Nephron progenitor cell (in vitro differentiated cells): ENCODE results near the gene DLL1.

ENCODE experiments used
- DNase-seq: peaks from one replicate; pipeline ENCODE4 v3.0.0; 2021
- H3K27ac Mint-ChIP-seq: 2 replicates; pipeline ENCODE4 v1.8.0; 2021; ENCODE audit warnings: mild to moderate bottlenecking, moderate library complexity, mixed read lengths
- H3K27me3 Mint-ChIP-seq: 2 replicates; pipeline ENCODE4 v1.8.0; 2021; ENCODE audit warnings: mild to moderate bottlenecking, low read depth, mixed read lengths; ENCODE audit not compliant: poor library complexity
- H3K36me3 Mint-ChIP-seq: 2 replicates; pipeline ENCODE4 v1.8.0; 2021; ENCODE audit warnings: low read depth, mixed read lengths
- H3K4me1 Mint-ChIP-seq: 2 replicates; pipeline ENCODE4 v1.8.0; 2021; ENCODE audit warnings: mixed read lengths
- H3K4me3 Mint-ChIP-seq: 2 replicates; pipeline ENCODE4 v1.8.0; 2021; ENCODE audit warnings: mild to moderate bottlenecking, moderate library complexity, mixed read lengths
- H3K9me3 Mint-ChIP-seq: 2 replicates; pipeline ENCODE4 v1.8.0; 2021; ENCODE audit warnings: mild to moderate bottlenecking, moderate library complexity, mixed read lengths
- TF ChIP-seq, protein P1 (sequence below): fragments of 200-600 bp; sonication (generic); IDR thresholded peaks from 2 replicates; pipeline ENCODE4 v1.5.0; 2021; ENCODE audit warnings: antibody characterized with exemption

Gene DLL1

GRCh38 chr6:170278743-170279094 lies 12.2 kb downstream of the DLL1 start:
- TF ChIP-seq, protein P1, sequence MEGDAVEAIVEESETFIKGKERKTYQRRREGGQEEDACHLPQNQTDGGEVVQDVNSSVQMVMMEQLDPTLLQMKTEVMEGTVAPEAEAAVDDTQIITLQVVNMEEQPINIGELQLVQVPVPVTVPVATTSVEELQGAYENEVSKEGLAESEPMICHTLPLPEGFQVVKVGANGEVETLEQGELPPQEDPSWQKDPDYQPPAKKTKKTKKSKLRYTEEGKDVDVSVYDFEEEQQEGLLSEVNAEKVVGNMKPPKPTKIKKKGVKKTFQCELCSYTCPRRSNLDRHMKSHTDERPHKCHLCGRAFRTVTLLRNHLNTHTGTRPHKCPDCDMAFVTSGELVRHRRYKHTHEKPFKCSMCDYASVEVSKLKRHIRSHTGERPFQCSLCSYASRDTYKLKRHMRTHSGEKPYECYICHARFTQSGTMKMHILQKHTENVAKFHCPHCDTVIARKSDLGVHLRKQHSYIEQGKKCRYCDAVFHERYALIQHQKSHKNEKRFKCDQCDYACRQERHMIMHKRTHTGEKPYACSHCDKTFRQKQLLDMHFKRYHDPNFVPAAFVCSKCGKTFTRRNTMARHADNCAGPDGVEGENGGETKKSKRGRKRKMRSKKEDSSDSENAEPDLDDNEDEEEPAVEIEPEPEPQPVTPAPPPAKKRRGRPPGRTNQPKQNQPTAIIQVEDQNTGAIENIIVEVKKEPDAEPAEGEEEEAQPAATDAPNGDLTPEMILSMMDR = no peak
- Mint-ChIP-seq H3K27me3 (peaks cover 5% of the 10 kb centered on the region), H3K36me3 (peaks cover 33% of the 10 kb centered on the region)

DNA sequence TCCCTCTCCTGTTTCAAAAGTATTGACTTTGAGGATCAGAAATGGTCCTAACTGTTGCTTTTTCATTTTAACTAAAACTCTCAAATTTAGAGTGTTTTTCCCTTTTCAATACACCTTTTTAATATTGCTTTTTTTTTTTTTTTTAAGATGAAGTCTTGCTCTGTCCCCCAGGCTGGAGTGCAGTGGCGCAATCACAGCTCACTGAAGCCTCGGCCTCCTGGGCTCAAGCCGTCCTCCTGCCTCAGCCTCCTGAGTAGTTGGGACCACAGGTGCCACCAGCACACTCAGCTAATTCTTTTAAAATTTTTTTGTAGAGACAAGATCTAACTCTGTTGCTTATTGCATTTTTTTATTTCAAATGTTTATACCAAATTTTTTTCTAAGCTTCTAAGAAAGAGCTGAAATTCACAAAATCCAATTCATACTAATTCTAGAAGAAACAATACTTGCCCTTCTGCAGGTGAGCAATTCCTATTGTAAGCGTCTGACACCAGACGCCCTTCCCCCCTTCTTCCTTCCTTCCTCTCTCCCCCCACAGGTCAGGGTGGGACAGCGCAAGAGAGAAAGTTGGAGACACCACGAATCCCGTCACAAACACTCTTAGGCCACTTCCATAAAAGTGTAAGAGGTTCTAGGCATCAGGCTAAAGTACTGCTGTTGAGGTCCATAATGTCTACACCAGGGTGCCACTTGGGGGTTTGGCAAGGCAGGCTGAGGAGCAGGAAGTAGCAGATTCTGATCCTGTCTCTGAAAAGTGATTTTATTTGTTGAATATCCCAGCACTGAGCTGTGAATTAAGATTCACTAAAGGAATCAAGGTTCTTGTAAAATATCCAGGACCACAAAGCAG lies 12.8 kb downstream of the DLL1 start:
- Mint-ChIP-seq H3K27me3 (peaks cover 10% of the 10 kb centered on the region), H3K9me3 (no peaks in the 10 kb centered on the region), H3K4me1 (peaks cover 78% of the 10 kb centered on the region), H3K27ac (no peak overlapping the region), H3K36me3 (peaks cover 30% of the 10 kb centered on the region), H3K4me3 (no peak overlapping the region)
- no peak for DNase-seq
- TF ChIP-seq, protein P1 = no peak

More at GRCh38 chr6:170278743-170279094, 12.2 kb downstream of the DLL1 start:
- Mint-ChIP-seq H3K4me3 (no peak overlapping the region), H3K4me1 (peaks cover 75% of the 10 kb centered on the region), H3K27ac (no peak overlapping the region), H3K9me3 (no peaks in the 10 kb centered on the region)
- DNase-seq = no peak

- DNase-seq = no peak
- Mint-ChIP-seq H3K36me3 (peaks cover 15% of the 10 kb centered on the region), H3K9me3 (no peaks in the 10 kb centered on the region), H3K27ac (no peak overlapping the region), H3K4me1 (peaks cover 76% of the 10 kb centered on the region), H3K27me3 (peaks cover 10% of the 10 kb centered on the region), H3K4me3 (no peak overlapping the region)
- TF ChIP-seq, protein P1 = no peak
Observed at GRCh38 chr6:170276369-170277057, 14.4 kb downstream of the DLL1 start.

DNA sequence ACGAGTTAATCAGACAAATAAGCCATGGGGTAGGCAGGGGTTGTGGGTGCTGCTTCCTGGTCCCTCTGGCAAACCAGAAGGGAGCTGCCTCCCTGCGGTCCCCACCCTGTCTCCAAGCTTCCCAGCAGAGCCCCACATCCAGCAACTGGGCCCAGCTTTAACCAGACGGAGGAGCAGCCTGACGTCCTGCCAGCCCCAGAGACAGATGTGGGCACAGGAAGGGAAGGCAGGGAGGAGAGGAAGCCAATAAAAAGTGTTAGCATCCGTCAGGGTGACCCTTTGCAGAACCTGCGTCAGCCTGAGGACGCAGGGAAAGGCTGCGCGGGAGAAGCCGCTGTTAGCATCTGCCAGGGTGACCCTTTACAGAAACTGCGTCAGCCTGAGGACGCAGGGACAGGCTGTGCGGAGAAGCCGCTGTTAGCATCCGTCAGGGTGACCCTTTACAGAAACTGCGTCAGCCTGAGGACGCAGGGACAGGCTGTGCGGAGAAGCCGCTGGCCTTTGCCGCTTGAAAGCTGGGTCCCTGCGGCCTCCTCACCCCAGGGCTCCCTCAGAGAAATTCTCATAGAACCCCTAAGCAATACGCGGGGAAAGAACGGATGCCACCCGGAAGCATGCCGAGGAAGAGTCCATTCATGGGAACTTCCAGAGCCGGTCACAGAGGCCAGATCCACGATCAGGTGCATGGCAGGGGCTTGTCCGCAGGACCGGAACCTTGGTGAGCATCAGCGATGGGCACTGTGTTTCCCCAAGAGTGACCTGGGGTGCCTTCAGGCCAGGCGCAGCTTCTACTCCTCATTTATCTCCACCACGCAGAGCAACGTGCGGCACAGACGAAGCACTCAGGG lies 15.9 kb downstream of the DLL1 start:
- H3K4me3 Mint-ChIP-seq = no peak overlapping the region
- peaks cover 72% of the 10 kb centered on the region for H3K4me1 Mint-ChIP-seq
- no peaks in the 10 kb centered on the region for H3K9me3 Mint-ChIP-seq
- peaks cover 10% of the 10 kb centered on the region for H3K27me3 Mint-ChIP-seq
- TF ChIP-seq, protein P1 = no peak
- DNase-seq = no peak
- H3K36me3 Mint-ChIP-seq = peaks cover 2% of the 10 kb centered on the region
- no peak overlapping the region for H3K27ac Mint-ChIP-seq

- no peaks in the 10 kb centered on the region for H3K9me3 Mint-ChIP-seq
- H3K4me1 Mint-ChIP-seq = peaks cover 72% of the 10 kb centered on the region
- peaks cover 10% of the 10 kb centered on the region for H3K27me3 Mint-ChIP-seq
- DNase-seq = no peak
- H3K27ac Mint-ChIP-seq = no peak overlapping the region
- TF ChIP-seq, protein P1 = no peak
- no peak overlapping the region for H3K4me3 Mint-ChIP-seq
- no peaks in the 10 kb centered on the region for H3K36me3 Mint-ChIP-seq
Observed at GRCh38 chr6:170273681-170274080, 17.2 kb downstream of the DLL1 start.
